K562 (cell line): ENCODE results near the gene CD68. TPM values are rescaled to one million over a fixed set of nuclear protein-coding genes. Genes with fewer than 3 reads are reported as not detected.
A peak's percentile ranks its signal among the peaks of the same experiment; 100 is the strongest.

Source experiments
- AFF1 ChIP-seq, 2 experiments: fragments of 450-650 bp; IDR thresholded peaks; 2 replicates each; pipeline ENCODE4 v1.6.1; 2018; ENCODE audit warnings: mild to moderate bottlenecking in 2 of 2, low read depth in 1 of 2; ENCODE audit not compliant: partially characterized antibody in 2 of 2
- ATF4 ChIP-seq: fragments of 450-650 bp; formaldehyde crosslinking; IDR thresholded peaks from 2 replicates; pipeline ENCODE4 v1.4.0; 2022; ENCODE audit warnings: mild to moderate bottlenecking, moderate library complexity
- GABPB1 ChIP-seq: sonication (generic); formaldehyde crosslinking; IDR thresholded peaks from 2 replicates; pipeline ENCODE4 v1.8.0; 2022; ENCODE audit warnings: mild to moderate bottlenecking, missing genetic modification reagents
- HBP1 ChIP-seq: fragments of 450-650 bp; formaldehyde crosslinking; IDR thresholded peaks from 2 replicates; pipeline ENCODE4 v1.4.0; 2022; ENCODE audit warnings: missing genetic modification characterization
- MTF1 ChIP-seq: fragments of 250-450 bp; sonication (Bioruptor Pico); IDR thresholded peaks from 2 replicates; pipeline ENCODE4 v1.9.0; 2021; ENCODE audit warnings: moderate library complexity, mild to moderate bottlenecking, inconsistent platforms, borderline replicate concordance
- POLR2A ChIP-seq: fragments of 450-650 bp; conservative IDR thresholded peaks from 2 replicates; pipeline ENCODE4 v1.6.1; 2016
- POLR2AphosphoS5 ChIP-seq: IDR thresholded peaks from 2 replicates; pipeline ENCODE4 v1.6.1; 2011; ENCODE audit warnings: mild to moderate bottlenecking, low read depth, low read length, moderate library complexity; ENCODE audit not compliant: control insufficient read depth, insufficient read depth
- POLR2G ChIP-seq: fragments of 200-400 bp; formaldehyde crosslinking; IDR thresholded peaks from 2 replicates; pipeline ENCODE4 v1.6.1; 2017; ENCODE audit warnings: low read depth, mild to moderate bottlenecking, antibody characterized with exemption, low read length, moderate library complexity
- RBFOX2 ChIP-seq: fragments of 200-400 bp; formaldehyde crosslinking; IDR thresholded peaks from 2 replicates; pipeline ENCODE4 v1.6.1; 2017; ENCODE audit warnings: low read depth, mild to moderate bottlenecking, low read length, moderate library complexity
- RFX1 ChIP-seq: fragments of 450-650 bp; IDR thresholded peaks from 2 replicates; pipeline ENCODE4 v1.6.1; 2016; ENCODE audit warnings: mild to moderate bottlenecking, moderate library complexity
- SUPT5H ChIP-seq: fragments of 450-650 bp; IDR thresholded peaks from 2 replicates; pipeline ENCODE4 v1.6.1; 2016
- ZNF124 ChIP-seq: sonication (generic); formaldehyde crosslinking; IDR thresholded peaks from 2 replicates; pipeline ENCODE4 v1.8.1; 2022; ENCODE audit warnings: missing genetic modification reagents
- ZNF3 ChIP-seq: fragments of 250-450 bp; sonication (Bioruptor Pico); IDR thresholded peaks from 2 replicates; pipeline ENCODE4 v1.5.0; 2021; ENCODE audit warnings: mild to moderate bottlenecking, moderate library complexity
- polyA plus RNA-seq, 8 experiments: library from polyadenylated mRNA; depleted of rRNA in 4 of 8; stranded (reverse) in 5 of 8; unstranded in 3 of 8; fragments of >200 nt; fragmentation: Nextera tagmentation in 2 of 8; fragmentation: Illumina TruSeq in 1 of 8; extraction: Ambion mirVana in 2 of 8; extraction: Trizol in 1 of 8; gene quantifications; 2 replicates each; pipeline versions ENCODE4 v1.2.1 to v1.2.3, GENCODE V29; 2011 to 2014; ENCODE audit warnings: inconsistent platforms in 1 of 8, missing spikeins in 1 of 8
- total RNA-seq, 7 experiments: library from RNA; depleted of rRNA in 6 of 7; stranded (reverse); fragments of >200 nt in 6 of 7; fragmentation: Illumina TruSeq in 2 of 7; extraction: Trizol in 2 of 7; gene quantifications; 2 replicates each; pipeline versions ENCODE4 v1.2.1 to v1.2.3, GENCODE V29; 2011 to 2021; ENCODE audit warnings: low replicate concordance in 1 of 7

CD68 gene
- total and polyA plus RNA-seq, 9 of the 15 experiments (the other 6 are each of a cell fraction or from before 2014, with no cell fraction given), result 28.2 to 89.8 (median 37.7) TPM

- TF ChIP-seq RFX1, result no peak
- no peak for TF ChIP-seq ATF4 (CRISPR knock-in tag)
- no peak for TF ChIP-seq AFF1 (IDR thresholded peaks at IDR 0.05; ENCODE audit: low read depth in 1 of 2, partially characterized antibody in 2 of 2)
- TF ChIP-seq SUPT5H, result 0 out of 2 replicates have a peak, but pooled peaks have one; percentile 14
- peak; percentile 37; the same call in 1 of the 2 replicates for TF ChIP-seq POLR2G
- TF ChIP-seq RBFOX2, result peak; percentile 59; the same call in 1 of the 2 replicates
- TF ChIP-seq MTF1 (CRISPR knock-in tag), result no peak
- no peak for TF ChIP-seq GABPB1 (CRISPR knock-in tag)
- peak; percentile 26 for TF ChIP-seq POLR2A
- peak; percentile 31; the same call in 1 of the 2 replicates for TF ChIP-seq POLR2AphosphoS5
- no peak for TF ChIP-seq ZNF124 (CRISPR knock-in tag)
- TF ChIP-seq ZNF3, result no peak
- no peak for TF ChIP-seq HBP1 (CRISPR knock-in tag)
Observed at GRCh38 chr17:7576432-7576937, 3.0 kb upstream of the CD68 start (continued).
